ENCODE data around the gene CD226. TPM values are rescaled to one million over a fixed set of nuclear protein-coding genes. Genes with fewer than 3 reads are reported as not detected.

CD226 gene
- polyA plus RNA-seq, 1 of the 3 experiments (the other 2 are of a cell fraction): 0.56 TPM

- ChIA-PET POLR2A (no interaction called here), CTCF (no interaction called here)
- Histone ChIP-seq H3K27ac (ENCODE audit: low read depth in 2 of 2, low read length in 1 of 2) (no peak overlapping the region), H3K4me3 (ENCODE audit: low read depth in 2 of 2, low read length in 1 of 2) (no peak overlapping the region), H3F3A (replicated peaks; ENCODE audit: insufficient read depth) (no peaks in the 10 kb centered on the region), H3K79me2 (ENCODE audit: insufficient read depth) (no peaks in the 10 kb centered on the region), H4K20me1 (ENCODE audit: insufficient read depth) (no peaks in the 10 kb centered on the region), H3K4me1 (ENCODE audit: control insufficient read depth in 1 of 2, insufficient read depth in 2 of 2, low read depth in 1 of 2, low read length in 1 of 2) (peaks cover 0 to under 1% of the 10 kb centered on the region in 2 experiments; a peak in 2 of 4 replicates), H3K9ac (no peak overlapping the region), H3K9me3 (no peaks in the 10 kb centered on the region), H2AFZ (ENCODE audit: low read depth) (no peak overlapping the region), H3K4me2 (no peak overlapping the region), H3K27me3 (ENCODE audit: insufficient read depth) (no peaks in the 10 kb centered on the region), H3K36me3 (replicated peaks in 1 of 2; ENCODE audit: control insufficient read depth in 1 of 2, insufficient read depth in 2 of 2, low read length in 1 of 2) (no peaks in the 10 kb centered on the region), H3K9me2 (no peaks in the 10 kb centered on the region)
- 92% methylated on average over 3 of the region's 3 CpGs for WGBS (ENCODE audit: low lambda C conversion rate)
- TF ChIP-seq MXI1 (IDR thresholded peaks at IDR 0.05; ENCODE audit: low read depth, low read length) (no peak), NFIC (IDR thresholded peaks at IDR 0.05; ENCODE audit: borderline replicate concordance) (no peak), GATA2 (CRISPR knock-in tag; IDR thresholded peaks at IDR 0.05) (no peak), NRF1 (IDR thresholded peaks at IDR 0.05; ENCODE audit: low read depth, low read length) (no peak), USF1 (IDR thresholded peaks at IDR 0.05; ENCODE audit: borderline replicate concordance, low read depth) (no peak)
- DNase-seq: no peak
Observed at GRCh38 chr18:69876490-69876889, 71.2 kb downstream of the CD226 start.

- no peak overlapping the region for H3K27ac ChIP-seq (ENCODE audit: low read depth in 2 of 2, low read length in 1 of 2)
- H3K9ac ChIP-seq: no peak overlapping the region
- H3K9me3 ChIP-seq: no peaks in the 10 kb centered on the region
- DNase-seq: no peak
- TF ChIP-seq NFIC (IDR thresholded peaks at IDR 0.05; ENCODE audit: borderline replicate concordance) (no peak), FOSL2 (IDR thresholded peaks at IDR 0.05; ENCODE audit: borderline replicate concordance, low read depth) (no peak), RXRA (IDR thresholded peaks at IDR 0.05; ENCODE audit: borderline replicate concordance, low read depth) (no peak), GABPA (IDR thresholded peaks at IDR 0.05; ENCODE audit: low read depth) (no peak), MEF2A (IDR thresholded peaks at IDR 0.05; ENCODE audit: borderline replicate concordance, low read depth) (no peak), ZBTB33 (IDR thresholded peaks at IDR 0.05; ENCODE audit: borderline replicate concordance, low read depth) (no peak), RFX5 (IDR thresholded peaks at IDR 0.05; ENCODE audit: low read length) (no peak), REST (IDR thresholded peaks at IDR 0.05; ENCODE audit: low read depth, low read length) (no peak), CHD2 (IDR thresholded peaks at IDR 0.05; ENCODE audit: low read length, partially characterized antibody) (no peak), USF1 (IDR thresholded peaks at IDR 0.05; ENCODE audit: borderline replicate concordance, low read depth) (no peak), JUND (IDR thresholded peaks at IDR 0.05) (no peak), ELF1 (IDR thresholded peaks at IDR 0.05) (no peak)
- no peak overlapping the region for H3K4me2 ChIP-seq
- H3F3A ChIP-seq (replicated peaks; ENCODE audit: insufficient read depth): no peaks in the 10 kb centered on the region
- CTCF ChIA-PET: no interaction called here
- H3K9me2 ChIP-seq: no peaks in the 10 kb centered on the region
- no peaks in the 10 kb centered on the region for H3K36me3 ChIP-seq (replicated peaks in 1 of 2; ENCODE audit: control insufficient read depth in 1 of 2, insufficient read depth in 2 of 2, low read length in 1 of 2)
- no peak overlapping the region for H3K4me3 ChIP-seq (ENCODE audit: low read depth in 2 of 2, low read length in 1 of 2)
- peaks cover 0 to 2% of the 10 kb centered on the region in 2 experiments; a peak in 1 of 4 replicates for H3K4me1 ChIP-seq (ENCODE audit: control insufficient read depth in 1 of 2, insufficient read depth in 2 of 2, low read depth in 1 of 2, low read length in 1 of 2)
- H3K27me3 ChIP-seq (ENCODE audit: insufficient read depth): no peaks in the 10 kb centered on the region
- 98% methylated on average over 2 of the region's 2 CpGs for WGBS (ENCODE audit: low lambda C conversion rate)
- POLR2A ChIA-PET: no interaction called here
- no peak overlapping the region for H2AFZ ChIP-seq (ENCODE audit: low read depth)
- H4K20me1 ChIP-seq (ENCODE audit: insufficient read depth): no peaks in the 10 kb centered on the region
- no peaks in the 10 kb centered on the region for H3K79me2 ChIP-seq (ENCODE audit: insufficient read depth)
Observed at GRCh38 chr18:69874058-69874457, 73.6 kb downstream of the CD226 start.
